Kidney (tissue), 14 donors: Measurements from ENCODE around the gene PCK2. TPM values are rescaled to one million over a fixed set of nuclear protein-coding genes. Genes with fewer than 3 reads are reported as not detected.

Experiments used
- DNase-seq, 5 donors: peaks; one replicate each; pipeline ENCODE4 v3.0.0-alpha.2; 2013 to 2020
- FAIRE-seq: peaks from 2 replicates; lab custom pipeline; 2012; peaks lifted over from hg19 to GRCh38; lab: Jason Lieb, UNC
- H3K27ac ChIP-seq, 2 donors: one replicate each; pipeline ENCODE4 v1.7.0; 2013; ENCODE audit warnings: low read depth in 2 of 2, low read length in 2 of 2, inconsistent platforms in 1 of 2
- H3K27me3 ChIP-seq: one replicate; pipeline ENCODE4 v1.7.1; 2013; ENCODE audit warnings: low read length, inconsistent platforms; ENCODE audit not compliant: control insufficient read depth, insufficient read depth
- H3K36me3 ChIP-seq, 3 donors: one replicate each; pipeline versions ENCODE4 v1.7.0 to v1.7.1; 2013; ENCODE audit warnings: low read length in 3 of 3, control low read depth in 1 of 3, inconsistent platforms in 1 of 3; ENCODE audit not compliant: insufficient read depth in 3 of 3, control insufficient read depth in 2 of 3
- H3K4me1 ChIP-seq, 3 donors: one replicate each; pipeline versions ENCODE4 v1.7.0 to v1.7.1; 2013; ENCODE audit warnings: low read length in 3 of 3, inconsistent platforms in 1 of 3, low read depth in 1 of 3; ENCODE audit not compliant: control insufficient read depth in 2 of 3, insufficient read depth in 2 of 3
- H3K4me3 ChIP-seq, 3 donors: one replicate each; pipeline versions ENCODE4 v1.7.0 to v1.8.1; 2013; ENCODE audit warnings: low read length in 3 of 3, control low read depth in 1 of 3, inconsistent platforms in 1 of 3
- H3K9ac ChIP-seq, 3 donors: one replicate each; pipeline versions ENCODE4 v1.7.0 to v1.7.1; 2013; ENCODE audit warnings: low read length in 3 of 3, control low read depth in 1 of 3, inconsistent platforms in 1 of 3
- H3K9me3 ChIP-seq, 3 donors: one replicate each; pipeline versions ENCODE4 v1.7.0 to v1.7.1; 2013; ENCODE audit warnings: low read length in 3 of 3, control low read depth in 1 of 3, inconsistent platforms in 1 of 3; ENCODE audit not compliant: control insufficient read depth in 2 of 3, insufficient read depth in 1 of 3
- CTCF ChIP-seq: IDR thresholded peaks from 3 replicates; pipeline ENCODE4 v1.5.1; 2012; ENCODE audit warnings: mild to moderate bottlenecking, moderate library complexity, borderline replicate concordance; ENCODE audit not compliant: insufficient read depth; ENCODE audit errors: extremely low read depth
- intact Hi-C: fragments of 100-400 bp; cut with DNase I; formaldehyde crosslinking; loops from one replicate; pipeline ENCODE4 v1.11.1; 2022
- polyA plus RNA-seq: library from polyadenylated mRNA; stranded (reverse); fragments of 350-450 nt; fragmentation: Illumina TruSeq; extraction: RNeasy Lipid Tissue Mini Kit (QIAGEN cat#74804); gene quantifications from one replicate; pipeline ENCODE4 v1.2.3, GENCODE V29; 2014; ENCODE audit warnings: low read depth, low replicate concordance; ENCODE audit not compliant: insufficient read depth
- total RNA-seq: library from RNA; stranded (reverse); fragmentation: NEBNext Ultra II Directional; extraction: Animal tissue kit (Norgen Biotek cat#: 25700); gene quantifications from one replicate; pipeline ENCODE4 v1.2.1, GENCODE V29; 2021
- donor health status: control.
- donor health status: control.
- donor health status: control.
- donor health status: control.
- donor health status: control.
- donor health status: DM: yes; HTN: yes; CAD: no.
- donor health status: Normal renal cell carcinoma (clear cell type).

PCK2 gene
- total and polyA plus RNA-seq, 2 donors from 2014 or later: 36.1 to 140 TPM

GRCh38 chr14:24089890-24090289 is 4.2 kb upstream of the PCK2 start:
- Histone ChIP-seq H3K36me3 (no peaks in the 10 kb centered on the region), H3K27me3 (no peaks in the 10 kb centered on the region), H3K9ac (no peak overlapping the region), H3K9me3 (no peaks in the 10 kb centered on the region), H3K27ac (no peak overlapping the region), H3K4me3 (no peak overlapping the region), H3K4me1 (peaks cover 0 to 13% (median 0%) of the 10 kb centered on the region in 3 donors)
- no peak for TF ChIP-seq CTCF
- FAIRE-seq (no peak), DNase-seq (no peak)
- intact Hi-C loops: no loop called here

GRCh38 chr14:24092110-24092504 is 2.0 kb upstream of the PCK2 start:
- H3K27me3 ChIP-seq: no peaks in the 10 kb centered on the region
- H3K9me3 ChIP-seq: no peaks in the 10 kb centered on the region
- no peak overlapping the region for H3K27ac ChIP-seq
- H3K4me1 ChIP-seq: peaks cover 0 to 25% (median 4%) of the 10 kb centered on the region in 3 donors
- TF ChIP-seq CTCF: no peak
- no peak for DNase-seq
- intact Hi-C loops: no loop called here
- no peak overlapping the region for H3K4me3 ChIP-seq
- H3K36me3 ChIP-seq: peaks cover 0 to 8% (median 2%) of the 10 kb centered on the region in 3 donors
- H3K9ac ChIP-seq: no peak overlapping the region
- no peak for FAIRE-seq

GRCh38 chr14:24092505-24093206 is 1.5 kb upstream of the PCK2 start:
- FAIRE-seq: no peak
- Histone ChIP-seq H3K4me1 (peaks cover 0 to 25% (median 4%) of the 10 kb centered on the region in 3 donors), H3K36me3 (peaks cover 0 to 8% (median 2%) of the 10 kb centered on the region in 3 donors)

More at GRCh38 chr14:24092505-24093206, 1.5 kb upstream of the PCK2 start:
- Histone ChIP-seq H3K9me3 (no peaks in the 10 kb centered on the region), H3K27me3 (no peaks in the 10 kb centered on the region), H3K9ac (no peak overlapping the region), H3K4me3 (peak overlapping the region in 2 of 3 donors; percentile 13 to 38), H3K27ac (peak overlapping the region in 1 of 2 donors; percentile 16)
- no peak for TF ChIP-seq CTCF
- intact Hi-C loops: no loop called here
- no peak for DNase-seq
